ENCODE results near the gene PCSK1N.

DNA sequence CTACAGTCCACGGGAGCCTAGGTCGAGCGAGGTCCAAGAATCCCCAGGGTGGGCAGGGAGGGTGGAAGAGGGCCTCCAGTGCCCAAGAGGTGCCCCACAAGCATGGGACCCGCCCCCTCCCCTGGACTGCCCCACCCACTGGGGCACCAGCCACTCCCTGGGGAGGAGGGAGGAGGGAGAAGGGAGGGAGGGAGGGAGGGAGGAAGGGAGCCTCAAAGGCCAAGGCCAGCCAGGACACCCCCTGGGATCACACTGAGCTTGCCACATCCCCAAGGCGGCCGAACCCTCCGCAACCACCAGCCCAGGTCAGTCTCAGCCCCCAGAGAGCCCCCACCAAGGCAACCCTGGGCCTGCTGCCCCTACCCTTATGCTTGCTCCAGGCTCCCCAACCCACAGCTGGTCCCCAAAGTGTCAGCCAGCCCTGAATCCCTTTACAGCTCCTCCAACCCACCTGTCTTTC is 49.0 kb downstream of the PCSK1N start, which contains the start of gene GATA1:
- TF ChIP-seq, protein P1, sequence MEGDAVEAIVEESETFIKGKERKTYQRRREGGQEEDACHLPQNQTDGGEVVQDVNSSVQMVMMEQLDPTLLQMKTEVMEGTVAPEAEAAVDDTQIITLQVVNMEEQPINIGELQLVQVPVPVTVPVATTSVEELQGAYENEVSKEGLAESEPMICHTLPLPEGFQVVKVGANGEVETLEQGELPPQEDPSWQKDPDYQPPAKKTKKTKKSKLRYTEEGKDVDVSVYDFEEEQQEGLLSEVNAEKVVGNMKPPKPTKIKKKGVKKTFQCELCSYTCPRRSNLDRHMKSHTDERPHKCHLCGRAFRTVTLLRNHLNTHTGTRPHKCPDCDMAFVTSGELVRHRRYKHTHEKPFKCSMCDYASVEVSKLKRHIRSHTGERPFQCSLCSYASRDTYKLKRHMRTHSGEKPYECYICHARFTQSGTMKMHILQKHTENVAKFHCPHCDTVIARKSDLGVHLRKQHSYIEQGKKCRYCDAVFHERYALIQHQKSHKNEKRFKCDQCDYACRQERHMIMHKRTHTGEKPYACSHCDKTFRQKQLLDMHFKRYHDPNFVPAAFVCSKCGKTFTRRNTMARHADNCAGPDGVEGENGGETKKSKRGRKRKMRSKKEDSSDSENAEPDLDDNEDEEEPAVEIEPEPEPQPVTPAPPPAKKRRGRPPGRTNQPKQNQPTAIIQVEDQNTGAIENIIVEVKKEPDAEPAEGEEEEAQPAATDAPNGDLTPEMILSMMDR (conservative IDR thresholded peaks at IDR 0.05; ENCODE audit: low read length), result no peak
- no peak for TF ChIP-seq EZH2phosphoT487 (IDR thresholded peaks at IDR 0.05; ENCODE audit: borderline replicate concordance, low read depth, low read length)
